Sigmoid colon (tissue), 7 donors: ENCODE results near the gene PPP1R7. TPM values are rescaled to one million over a fixed set of nuclear protein-coding genes. Genes with fewer than 3 reads are reported as not detected.

Experiments used
- DNase-seq: peaks from one replicate; pipeline ENCODE4 v3.0.0-alpha.2; 2019
- H3K27ac ChIP-seq, 4 donors: fragments of 200-600 bp; sonication (generic); one replicate each; pipeline ENCODE4 v1.5.1; 2016 to 2019; ENCODE audit warnings: mild to moderate bottlenecking in 1 of 4
- H3K27me3 ChIP-seq, 3 donors: fragments of 200-600 bp; sonication (generic); one replicate each; pipeline ENCODE4 v1.5.1; 2019; ENCODE audit warnings: mild to moderate bottlenecking in 1 of 3
- H3K36me3 ChIP-seq, 4 donors: fragments of 200-600 bp; sonication (generic); one replicate each; pipeline ENCODE4 v1.5.1; 2016 to 2019
- H3K4me1 ChIP-seq, 4 donors: fragments of 200-600 bp; sonication (generic); one replicate each; pipeline ENCODE4 v1.5.1; 2017 to 2019
- H3K4me3 ChIP-seq, 4 donors: fragments of 200-600 bp; sonication (generic); one replicate each; pipeline ENCODE4 v1.5.1; 2017 to 2019; ENCODE audit warnings: mild to moderate bottlenecking in 2 of 4, moderate library complexity in 1 of 4
- H3K9me3 ChIP-seq, 4 donors: fragments of 200-600 bp in 3 of 4; sonication (generic) in 3 of 4; one replicate each; pipeline versions ENCODE4 v1.5.1 to v1.6.1; 2013 to 2019
- CTCF ChIP-seq, 4 experiments: fragments of 450-650 bp in 3 of 4; fragments of 200-600 bp in 1 of 4; IDR thresholded peaks; one replicate each; pipeline ENCODE4 v1.5.1; 2016 to 2019; ENCODE audit warnings: antibody characterized with exemption in 4 of 4, mild to moderate bottlenecking in 3 of 4, moderate library complexity in 2 of 4
- EP300 ChIP-seq, 4 donors: sonication (generic); formaldehyde crosslinking; IDR thresholded peaks; one replicate each; pipeline ENCODE4 v1.6.1; 2017; ENCODE audit warnings: antibody characterized with exemption in 4 of 4
- POLR2A ChIP-seq, 2 donors: fragments of 450-650 bp; IDR thresholded peaks; one replicate each; pipeline ENCODE4 v1.6.1; 2016; ENCODE audit warnings: antibody characterized with exemption in 2 of 2, mild to moderate bottlenecking in 2 of 2, moderate library complexity in 2 of 2
- POLR2AphosphoS5 ChIP-seq, 4 donors: sonication (generic); formaldehyde crosslinking; IDR thresholded peaks; one replicate each; pipeline ENCODE4 v1.6.1; 2017; ENCODE audit warnings: antibody characterized with exemption in 4 of 4
- WGBS, 2 donors: extraction: QIAGEN DNeasy Blood & Tissue Kit; methylation state at CpG; one replicate each; pipeline ENCODE4 v1.1.7; 2013; 5-methylcytosine and 5-hydroxymethylcytosine counted together
- intact Hi-C: fragments of 100-400 bp; cut with DNase I; formaldehyde crosslinking; loops from one replicate; pipeline ENCODE4 v1.15.1; 2023
- polyA plus RNA-seq, 3 donors: library from polyadenylated mRNA; stranded (reverse); fragments of 200-250 nt; gene quantifications; one replicate each; pipeline ENCODE4 v1.2.3, GENCODE V29; 2013
- total RNA-seq, 4 donors: library from RNA; depleted of rRNA; stranded (reverse); fragments of >200 nt; gene quantifications; one replicate each; pipeline ENCODE4 v1.1.0, GENCODE V29; 2016
- donor health status: healthy with polysubstance abuse.
- donor health status: Bipolar disorder and iron deficiency.
- donor health status: healthy.

The PPP1R7 gene
- total and polyA plus RNA-seq, 7 donors, result 41.3 to 89.7 (median 63.5) TPM

DNA sequence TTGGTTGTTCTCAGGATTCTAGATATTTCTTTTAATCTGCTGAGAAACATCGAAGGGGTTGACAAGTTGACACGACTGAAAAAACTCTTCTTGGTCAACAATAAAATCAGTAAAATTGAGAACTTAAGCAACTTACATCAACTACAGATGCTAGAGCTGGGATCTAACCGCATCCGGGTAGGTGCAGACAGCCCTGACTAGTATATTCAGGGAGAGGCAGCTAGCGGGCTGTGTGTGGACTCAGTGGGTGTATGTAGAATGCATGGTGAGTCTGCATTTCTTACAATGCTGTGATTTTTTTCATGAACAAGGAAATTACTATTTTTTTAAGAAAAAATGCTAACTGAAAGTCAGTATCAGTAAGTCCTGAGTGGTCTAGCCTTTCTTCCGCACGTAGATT, 10.1 kb downstream of the PPP1R7 start:
- Histone ChIP-seq H3K4me3 (no peak overlapping the region), H3K27ac (no peak overlapping the region), H3K36me3 (peaks cover 12 to 63% (median 25%) of the 10 kb centered on the region in 4 donors), H3K27me3 (no peaks in the 10 kb centered on the region), H3K9me3 (no peaks in the 10 kb centered on the region), H3K4me1 (peaks cover 0 to 18% (median 16%) of the 10 kb centered on the region in 4 donors)
- DNase-seq, result no peak
- intact Hi-C loops, result no loop called here
- TF ChIP-seq POLR2AphosphoS5 (IDR thresholded peaks at IDR 0.05), result no peak
- no peak for TF ChIP-seq CTCF (IDR thresholded peaks at IDR 0.05)
- TF ChIP-seq POLR2A (IDR thresholded peaks at IDR 0.05), result no peak
- TF ChIP-seq EP300 (IDR thresholded peaks at IDR 0.05), result no peak
- 97% methylated on average over 7 of the region's 7 CpGs for WGBS, 2 donors

DNA sequence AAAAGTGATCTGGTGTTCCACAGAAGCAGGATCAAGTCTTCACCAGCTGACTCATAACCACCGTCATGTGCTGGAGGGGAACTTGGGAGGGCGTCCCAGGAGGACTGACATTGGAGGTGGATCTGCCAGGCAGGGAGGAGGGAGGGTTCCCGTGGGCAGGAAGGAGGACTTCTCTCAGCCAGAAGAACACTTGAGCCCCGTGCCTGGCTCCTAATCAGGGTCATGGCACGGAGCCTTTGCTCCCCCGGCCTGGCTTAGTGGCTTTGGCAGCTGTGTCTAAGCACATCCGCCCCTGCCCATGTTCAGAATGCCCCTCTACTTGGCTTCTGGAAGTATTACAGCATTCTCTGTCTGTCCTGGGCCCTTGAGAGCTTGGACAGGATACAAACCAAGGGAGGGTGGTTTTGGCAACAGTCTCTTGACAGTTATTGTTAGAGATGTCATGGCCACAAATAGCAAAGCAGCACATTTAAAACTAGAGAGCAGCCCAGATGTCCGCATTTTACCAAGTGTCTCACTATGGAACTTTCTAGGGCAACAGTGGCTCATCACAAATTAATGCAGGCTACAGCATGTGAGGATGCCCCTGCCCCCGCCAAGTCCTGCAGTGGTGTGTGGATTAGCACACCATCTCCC, 11.5 kb downstream of the PPP1R7 start:
- Histone ChIP-seq H3K36me3 (peaks cover 12 to 69% (median 37%) of the 10 kb centered on the region in 4 donors), H3K27ac (peak overlapping the region; percentile 74 to 87 (median 76)), H3K27me3 (no peaks in the 10 kb centered on the region), H3K4me1 (peaks cover 0 to 18% (median 16%) of the 10 kb centered on the region in 4 donors), H3K9me3 (no peaks in the 10 kb centered on the region), H3K4me3 (no peak overlapping the region)
- intact Hi-C loops, result no loop called here
- WGBS, 2 donors, result 76 to 81% methylated on average over 9 of the region's 9 CpGs
- peak in 1 of 4 donors; percentile 61 for TF ChIP-seq EP300 (IDR thresholded peaks at IDR 0.05)
- TF ChIP-seq POLR2AphosphoS5 (IDR thresholded peaks at IDR 0.05), result peak in 3 of 4 donors; percentile 57 to 85 (median 65)
- TF ChIP-seq CTCF (IDR thresholded peaks at IDR 0.05), result no peak
- peak; percentile 93 for DNase-seq

- DNase-seq, result no peak
- Histone ChIP-seq H3K27me3 (no peaks in the 10 kb centered on the region), H3K36me3 (peaks cover 6 to 76% (median 41%) of the 10 kb centered on the region in 4 donors), H3K4me1 (peaks cover 0 to 18% (median 16%) of the 10 kb centered on the region in 4 donors), H3K4me3 (no peak overlapping the region), H3K9me3 (no peaks in the 10 kb centered on the region), H3K27ac (no peak overlapping the region)
- TF ChIP-seq POLR2AphosphoS5 (IDR thresholded peaks at IDR 0.05), result no peak
- TF ChIP-seq EP300 (IDR thresholded peaks at IDR 0.05), result no peak
- no peak for TF ChIP-seq POLR2A (IDR thresholded peaks at IDR 0.05)
- TF ChIP-seq CTCF (IDR thresholded peaks at IDR 0.05), result no peak
- intact Hi-C loops, result no loop called here
- 68 to 80% methylated on average over 3 of the region's 3 CpGs for WGBS, 2 donors
Observed at GRCh38 chr2:241163601-241164118, 13.4 kb downstream of the PPP1R7 start.

GRCh38 chr2:241168366-241168765, 18.1 kb downstream of the PPP1R7 start:
- WGBS, 2 donors, result 97% methylated on average over 15 of the region's 15 CpGs
- TF ChIP-seq CTCF (IDR thresholded peaks at IDR 0.05) (no peak), EP300 (IDR thresholded peaks at IDR 0.05) (no peak), POLR2A (IDR thresholded peaks at IDR 0.05) (no peak), POLR2AphosphoS5 (IDR thresholded peaks at IDR 0.05) (no peak)
- Histone ChIP-seq H3K27ac (no peak overlapping the region), H3K4me3 (no peak overlapping the region), H3K9me3 (peaks cover 0 to 7% (median 3%) of the 10 kb centered on the region in 4 donors), H3K36me3 (peaks cover 16 to 88% (median 55%) of the 10 kb centered on the region in 4 donors), H3K4me1 (no peaks in the 10 kb centered on the region), H3K27me3 (no peaks in the 10 kb centered on the region)
- DNase-seq, result no peak
- intact Hi-C loops, result no loop called here
